HEK293 (cell line): ENCODE results near the gene KCNMA1.

Experiments used
- CTCF ChIA-PET: fragments of 350-600 bp; formaldehyde crosslinking; extraction: SDS; loops from one replicate; lab custom pipeline; 2021; ENCODE audit warnings: antibody characterized with exemption; lab: Yijun Ruan, JAX
- POLR2A ChIA-PET: fragments of 300-600 bp; formaldehyde crosslinking; extraction: SDS; loops from one replicate; lab custom pipeline; 2020; ENCODE audit warnings: antibody characterized with exemption, inconsistent platforms; lab: Yijun Ruan, JAX
- H3K27ac ChIP-seq: fragments of 200-500 bp; sonication (Bioruptor generic); 2 replicates; pipeline ENCODE4 v1.5.1; 2014; ENCODE audit warnings: low read depth, low read length, control low read depth, inconsistent platforms; ENCODE audit errors: extremely low read depth
- H3K36me3 ChIP-seq, 2 experiments: fragments of 200-500 bp in 1 of 2; sonication (Bioruptor generic) in 1 of 2; 1 replicate in 1 of 2; 2 replicates in 1 of 2; pipeline ENCODE4 v1.5.1; 2014 to 2017; ENCODE audit warnings: inconsistent platforms in 2 of 2, low read length in 2 of 2; ENCODE audit not compliant: control insufficient read depth in 2 of 2, insufficient read depth in 1 of 2
- H3K4me1 ChIP-seq: fragments of 200-500 bp; sonication (Bioruptor generic); 2 replicates; pipeline ENCODE4 v1.5.1; 2014; ENCODE audit warnings: mild to moderate bottlenecking, low read length, inconsistent platforms; ENCODE audit not compliant: control insufficient read depth, insufficient read depth
- H3K4me3 ChIP-seq: 2 replicates; pipeline ENCODE4 v1.5.1; 2011; ENCODE audit warnings: low read depth, mild to moderate bottlenecking, control low read depth, low read length, moderate library complexity
- H3K9me3 ChIP-seq: fragments of 200-500 bp; sonication (Bioruptor generic); 2 replicates; pipeline ENCODE4 v1.5.1; 2014; ENCODE audit warnings: low read depth, low read length, inconsistent platforms; ENCODE audit not compliant: control insufficient read depth, insufficient read depth
- ZBTB17 ChIP-seq: fragments of 450-650 bp; formaldehyde crosslinking; IDR thresholded peaks from 2 replicates; pipeline ENCODE4 v1.5.1; 2016; ENCODE audit warnings: missing biosample characterization, missing genetic modification characterization
- ZNF10 ChIP-seq: fragments of 450-650 bp; formaldehyde crosslinking; IDR thresholded peaks from 2 replicates; pipeline ENCODE4 v1.5.1; 2017; ENCODE audit warnings: missing biosample characterization, missing genetic modification characterization
- ZNF23 ChIP-seq: fragments of 450-650 bp; formaldehyde crosslinking; IDR thresholded peaks from 2 replicates; pipeline ENCODE4 v1.5.1; 2016; ENCODE audit warnings: missing biosample characterization, missing genetic modification characterization, borderline replicate concordance
- ZNF239 ChIP-seq: fragments of 450-650 bp; formaldehyde crosslinking; IDR thresholded peaks from 2 replicates; pipeline ENCODE4 v1.5.1; 2016; ENCODE audit warnings: missing biosample characterization, missing genetic modification characterization
- ZNF274 ChIP-seq, 2 experiments: fragments of 200-500 bp in 1 of 2; fragments of 450-650 bp in 1 of 2; sonication (Bioruptor generic) in 1 of 2; formaldehyde crosslinking in 1 of 2; IDR thresholded peaks; 2 replicates each; pipeline versions ENCODE4 v1.5.1 to v1.6.1; 2014 to 2016; ENCODE audit warnings: borderline replicate concordance in 1 of 2, inconsistent platforms in 1 of 2, low read length in 1 of 2, missing biosample characterization in 1 of 2, missing genetic modification characterization in 1 of 2
- ZNF391 ChIP-seq: fragments of 450-650 bp; formaldehyde crosslinking; IDR thresholded peaks from 2 replicates; pipeline ENCODE4 v1.5.1; 2016; ENCODE audit warnings: low read depth, missing biosample characterization, missing genetic modification characterization, borderline replicate concordance
- ZNF423 ChIP-seq: fragments of 450-650 bp; formaldehyde crosslinking; IDR thresholded peaks from 2 replicates; pipeline ENCODE4 v1.5.1; 2016; ENCODE audit warnings: missing biosample characterization, missing genetic modification characterization
- ZNF530 ChIP-seq: fragments of 450-650 bp; formaldehyde crosslinking; IDR thresholded peaks from 2 replicates; pipeline ENCODE4 v1.5.1; 2016; ENCODE audit warnings: low read depth, missing biosample characterization, missing genetic modification characterization
- ZNF654 ChIP-seq: fragments of 450-650 bp; formaldehyde crosslinking; IDR thresholded peaks from 2 replicates; pipeline ENCODE4 v1.5.1; 2016; ENCODE audit warnings: low read depth, missing biosample characterization, missing genetic modification characterization
- ZNF664 ChIP-seq: fragments of 450-650 bp; formaldehyde crosslinking; IDR thresholded peaks from 2 replicates; pipeline ENCODE4 v1.5.1; 2016; ENCODE audit warnings: missing biosample characterization, missing genetic modification characterization
- ZNF707 ChIP-seq: fragments of 450-650 bp; formaldehyde crosslinking; IDR thresholded peaks from 2 replicates; pipeline ENCODE4 v1.5.1; 2016; ENCODE audit warnings: missing biosample characterization, missing genetic modification characterization
- TF ChIP-seq, protein P1 (sequence below): fragments of 450-650 bp; formaldehyde crosslinking; IDR thresholded peaks from 2 replicates; pipeline ENCODE4 v1.5.1; 2016; ENCODE audit warnings: missing biosample characterization, missing genetic modification characterization
- TF ChIP-seq, protein P2 (sequence below): fragments of 450-650 bp; formaldehyde crosslinking; conservative IDR thresholded peaks from 2 replicates; pipeline ENCODE4 v1.5.1; 2016; ENCODE audit warnings: low read depth, missing biosample characterization, missing genetic modification characterization

Gene KCNMA1

DNA sequence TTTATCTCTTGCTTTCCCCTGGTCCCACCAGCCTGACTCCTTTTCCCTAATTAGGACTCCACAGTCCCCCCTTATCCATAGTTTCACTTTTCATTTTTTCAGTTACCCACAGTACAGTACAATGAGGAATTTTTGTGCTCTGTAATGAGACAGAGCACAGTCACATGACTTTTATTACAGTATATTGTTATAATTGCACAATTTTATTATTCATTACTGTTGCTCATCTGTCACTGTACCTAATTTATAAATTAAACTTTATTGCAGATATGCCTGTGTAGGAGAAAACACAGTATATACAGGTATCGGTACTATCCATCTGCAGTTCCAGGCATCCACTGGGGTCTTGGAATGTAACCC lies 125.4 kb downstream of the KCNMA1 start:
- TF ChIP-seq ZNF23 (tag by site-specific recombination) (no peak), ZNF654 (tag by site-specific recombination) (no peak), ZNF10 (no peak), ZNF530 (tag by site-specific recombination) (no peak), ZNF239 (no peak), ZNF391 (tag by site-specific recombination) (no peak)
- TF ChIP-seq, protein P1, sequence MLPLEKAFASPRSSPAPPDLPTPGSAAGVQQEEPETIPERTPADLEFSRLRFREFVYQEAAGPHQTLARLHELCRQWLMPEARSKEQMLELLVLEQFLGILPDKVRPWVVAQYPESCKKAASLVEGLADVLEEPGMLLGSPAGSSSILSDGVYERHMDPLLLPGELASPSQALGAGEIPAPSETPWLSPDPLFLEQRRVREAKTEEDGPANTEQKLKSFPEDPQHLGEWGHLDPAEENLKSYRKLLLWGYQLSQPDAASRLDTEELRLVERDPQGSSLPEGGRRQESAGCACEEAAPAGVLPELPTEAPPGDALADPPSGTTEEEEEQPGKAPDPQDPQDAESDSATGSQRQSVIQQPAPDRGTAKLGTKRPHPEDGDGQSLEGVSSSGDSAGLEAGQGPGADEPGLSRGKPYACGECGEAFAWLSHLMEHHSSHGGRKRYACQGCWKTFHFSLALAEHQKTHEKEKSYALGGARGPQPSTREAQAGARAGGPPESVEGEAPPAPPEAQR (tag by site-specific recombination) = no peak
- ChIA-PET CTCF (no interaction called here), POLR2A (no interaction called here)
- Histone ChIP-seq H3K4me1 (no peaks in the 10 kb centered on the region), H3K9me3 (no peaks in the 10 kb centered on the region), H3K27ac (no peak overlapping the region), H3K36me3 (no peaks in the 10 kb centered on the region), H3K4me3 (no peak overlapping the region)

DNA sequence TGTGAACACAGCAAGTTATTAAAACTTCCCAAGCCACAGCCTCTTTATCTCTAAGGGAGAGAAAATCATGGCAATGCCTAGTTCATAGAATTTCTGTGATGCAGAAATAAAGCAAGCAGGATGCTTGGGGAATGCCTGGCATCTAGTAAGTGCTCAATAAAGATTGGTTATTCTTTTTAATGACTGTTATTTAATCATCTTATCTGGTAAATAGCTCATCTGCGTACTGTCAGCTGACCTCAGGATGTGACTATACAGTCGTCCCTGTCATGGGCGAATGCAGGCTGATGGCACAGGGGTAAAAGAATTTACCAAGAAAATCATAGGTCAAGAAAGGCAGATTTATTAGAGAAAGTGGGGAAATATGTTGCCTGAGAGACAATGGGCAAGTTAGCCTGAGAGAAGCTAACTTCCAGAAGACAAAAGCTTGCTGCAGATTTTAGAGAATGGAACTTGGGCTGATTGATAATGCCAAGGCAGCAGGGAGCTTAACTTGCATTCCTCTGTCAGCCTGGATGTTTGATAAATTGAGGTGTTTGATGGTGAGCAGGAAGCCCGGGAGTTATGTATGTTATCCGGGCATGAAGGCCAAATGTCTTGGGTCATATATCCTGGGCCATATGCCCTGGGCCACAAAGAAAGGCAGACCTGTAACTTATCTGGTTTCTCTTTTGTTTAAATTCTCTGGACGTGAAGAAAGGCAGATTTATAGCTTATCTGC lies 126.0 kb downstream of the KCNMA1 start:
- no peaks in the 10 kb centered on the region for H3K36me3 ChIP-seq
- 0 out of 2 replicates have a peak, but pooled peaks have one; percentile 34 for TF ChIP-seq ZNF664 (tag by site-specific recombination)
- TF ChIP-seq, protein P2, sequence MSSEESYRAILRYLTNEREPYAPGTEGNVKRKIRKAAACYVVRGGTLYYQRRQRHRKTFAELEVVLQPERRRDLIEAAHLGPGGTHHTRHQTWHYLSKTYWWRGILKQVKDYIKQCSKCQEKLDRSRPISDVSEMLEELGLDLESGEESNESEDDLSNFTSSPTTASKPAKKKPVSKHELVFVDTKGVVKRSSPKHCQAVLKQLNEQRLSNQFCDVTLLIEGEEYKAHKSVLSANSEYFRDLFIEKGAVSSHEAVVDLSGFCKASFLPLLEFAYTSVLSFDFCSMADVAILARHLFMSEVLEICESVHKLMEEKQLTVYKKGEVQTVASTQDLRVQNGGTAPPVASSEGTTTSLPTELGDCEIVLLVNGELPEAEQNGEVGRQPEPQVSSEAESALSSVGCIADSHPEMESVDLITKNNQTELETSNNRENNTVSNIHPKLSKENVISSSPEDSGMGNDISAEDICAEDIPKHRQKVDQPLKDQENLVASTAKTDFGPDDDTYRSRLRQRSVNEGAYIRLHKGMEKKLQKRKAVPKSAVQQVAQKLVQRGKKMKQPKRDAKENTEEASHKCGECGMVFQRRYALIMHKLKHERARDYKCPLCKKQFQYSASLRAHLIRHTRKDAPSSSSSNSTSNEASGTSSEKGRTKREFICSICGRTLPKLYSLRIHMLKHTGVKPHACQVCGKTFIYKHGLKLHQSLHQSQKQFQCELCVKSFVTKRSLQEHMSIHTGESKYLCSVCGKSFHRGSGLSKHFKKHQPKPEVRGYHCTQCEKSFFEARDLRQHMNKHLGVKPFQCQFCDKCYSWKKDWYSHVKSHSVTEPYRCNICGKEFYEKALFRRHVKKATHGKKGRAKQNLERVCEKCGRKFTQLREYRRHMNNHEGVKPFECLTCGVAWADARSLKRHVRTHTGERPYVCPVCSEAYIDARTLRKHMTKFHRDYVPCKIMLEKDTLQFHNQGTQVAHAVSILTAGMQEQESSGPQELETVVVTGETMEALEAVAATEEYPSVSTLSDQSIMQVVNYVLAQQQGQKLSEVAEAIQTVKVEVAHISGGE (tag by site-specific recombination) = no peak
- POLR2A ChIA-PET = no interaction called here
- no peaks in the 10 kb centered on the region for H3K9me3 ChIP-seq
- H3K27ac ChIP-seq = no peak overlapping the region
- H3K4me3 ChIP-seq = no peak overlapping the region
- H3K4me1 ChIP-seq = no peaks in the 10 kb centered on the region
- CTCF ChIA-PET = no interaction called here

DNA sequence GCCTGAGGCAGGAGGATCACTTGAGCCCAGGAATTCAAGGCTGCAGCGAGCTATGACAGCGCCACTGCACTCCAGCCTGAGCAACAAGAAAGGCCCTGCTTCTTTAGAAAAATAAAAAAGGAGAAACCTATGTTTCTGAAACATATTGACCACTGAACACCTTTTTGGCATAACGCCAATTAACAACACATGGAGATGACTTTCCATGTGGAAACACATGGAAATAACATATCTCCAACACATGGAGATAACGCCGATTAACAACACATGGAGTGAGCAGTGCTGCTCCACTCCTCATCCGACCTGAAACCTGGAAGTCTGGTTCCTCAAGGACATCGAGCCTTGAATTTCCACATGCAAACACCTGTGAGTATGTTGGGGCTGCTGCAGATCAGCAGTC lies 126.9 kb downstream of the KCNMA1 start:
- 0 out of 2 replicates have a peak, but pooled peaks have one; percentile 18 for TF ChIP-seq ZNF423
- no peak for TF ChIP-seq ZNF274 (IDR thresholded peaks at IDR 0.05; ENCODE audit: low read length)
- no peak for TF ChIP-seq ZNF274 (tag by site-specific recombination; IDR thresholded peaks at IDR 0.05; ENCODE audit: borderline replicate concordance)
- TF ChIP-seq, all 188 proteins: peak for 1
- H3K27ac ChIP-seq = no peak overlapping the region
- no peaks in the 10 kb centered on the region for H3K9me3 ChIP-seq
- no peak overlapping the region for H3K4me3 ChIP-seq
- H3K36me3 ChIP-seq = no peaks in the 10 kb centered on the region
- ChIA-PET POLR2A (no interaction called here), CTCF (no interaction called here)
- H3K4me1 ChIP-seq = no peaks in the 10 kb centered on the region

DNA sequence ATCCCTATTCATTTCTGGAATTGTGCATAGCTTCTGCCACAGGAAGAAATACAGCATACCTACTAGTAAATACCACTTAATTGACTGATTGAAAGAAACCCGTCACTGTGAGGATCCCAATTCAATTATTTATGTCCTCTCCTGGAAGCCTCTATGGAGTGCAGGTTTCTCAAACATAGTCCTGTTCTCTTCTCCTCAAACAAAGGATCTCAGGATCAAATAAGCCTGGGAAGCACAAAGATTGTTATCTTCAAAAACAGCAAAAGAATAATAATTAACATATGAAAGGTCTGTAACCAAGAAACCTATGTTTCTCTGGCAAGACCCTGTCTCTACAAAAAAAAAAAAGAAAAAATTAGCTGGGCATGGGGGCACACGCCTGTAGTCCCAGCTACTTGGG lies 127.3 kb downstream of the KCNMA1 start:
- ChIA-PET CTCF (no interaction called here), POLR2A (no interaction called here)
- TF ChIP-seq ZNF707 (no peak), ZBTB17 (tag by site-specific recombination) (no peak)
- H3K9me3 ChIP-seq = no peaks in the 10 kb centered on the region
- no peaks in the 10 kb centered on the region; the same call in 1 of the 2 replicates for H3K4me1 ChIP-seq
- H3K27ac ChIP-seq = no peak overlapping the region
- no peaks in the 10 kb centered on the region for H3K36me3 ChIP-seq
- H3K4me3 ChIP-seq = no peak overlapping the region
